ENCODE results near the gene SLC14A1.

- TF ChIP-seq PATZ1 (CRISPR knock-in tag; IDR thresholded peaks at IDR 0.05; ENCODE audit: borderline replicate concordance) (no peak), CREB5 (CRISPR knock-in tag; IDR thresholded peaks at IDR 0.05; ENCODE audit: low read depth) (no peak), ARNTL (CRISPR knock-in tag; IDR thresholded peaks at IDR 0.05; ENCODE audit: borderline replicate concordance, low read depth) (no peak), TCF4 (CRISPR knock-in tag; IDR thresholded peaks at IDR 0.05; ENCODE audit: borderline replicate concordance) (no peak), ZC3H10 (CRISPR knock-in tag; IDR thresholded peaks at IDR 0.05) (no peak), CSDC2 (CRISPR knock-in tag; IDR thresholded peaks at IDR 0.05) (no peak), ZNF8 (CRISPR knock-in tag; IDR thresholded peaks at IDR 0.05) (no peak), PPARA (CRISPR knock-in tag; IDR thresholded peaks at IDR 0.05; ENCODE audit: borderline replicate concordance) (no peak), CSRNP3 (CRISPR knock-in tag; IDR thresholded peaks at IDR 0.05) (no peak), ISL1 (CRISPR knock-in tag; IDR thresholded peaks at IDR 0.05) (no peak), RARB (CRISPR knock-in tag; IDR thresholded peaks at IDR 0.05) (no peak)
Observed at GRCh38 chr18:45771587-45772480, 47.9 kb downstream of the SLC14A1 start.
